IMR-90 (cell line): Measurements from ENCODE around the gene MAML2. TPM values are rescaled to one million over a fixed set of nuclear protein-coding genes. Genes with fewer than 3 reads are reported as not detected.
A peak's percentile ranks its signal among the peaks of the same experiment; 100 is the strongest.

Experiments
- ATAC-seq: fragments of 200-7000 bp; cut with Tn5 transposase; 2 replicates; pipeline ENCODE4 v1.9.1; 2020; ENCODE audit warnings: low read depth, mild to moderate bottlenecking, moderate library complexity
- BruUV-seq: library from RNA; stranded (reverse); fragments of 400-500 nt; replicated peaks from 2 replicates; lab custom pipeline; 2021; lab: Mats Ljungman, UMichigan
- CTCF ChIA-PET: fragments of 300-600 bp; formaldehyde crosslinking; extraction: SDS; loops from one replicate; lab custom pipeline; 2021; ENCODE audit warnings: antibody characterized with exemption; lab: Yijun Ruan, JAX
- POLR2A ChIA-PET: fragments of 300-600 bp; sonication (Branson Sonifier 250); formaldehyde crosslinking; loops from one replicate; lab custom pipeline; 2022; ENCODE audit warnings: antibody characterized with exemption; ENCODE audit not compliant: unreplicated experiment; lab: Charles Lee
- DNase-seq: peaks from one replicate; pipeline ENCODE4 v3.0.0; 2013
- H2AFZ ChIP-seq: replicated peaks from 2 replicates; pipeline ENCODE3; 2013; ENCODE audit warnings: low read length, mild to moderate bottlenecking; ENCODE audit not compliant: poor library complexity
- H2AK5ac ChIP-seq: 2 replicates; pipeline ENCODE4 v1.6.1; 2013; ENCODE audit warnings: low read depth, low read length, inconsistent platforms
- H2AK9ac ChIP-seq: replicated peaks from 2 replicates; pipeline ENCODE3; 2013; ENCODE audit warnings: mild to moderate bottlenecking, low read depth, low read length, moderate library complexity; ENCODE audit not compliant: poor library complexity
- H2BK120ac ChIP-seq: 2 replicates; pipeline ENCODE4 v1.6.1; 2013; ENCODE audit warnings: low read depth, low read length, inconsistent platforms
- H2BK15ac ChIP-seq: 3 replicates; pipeline ENCODE4 v1.6.1; 2013; ENCODE audit warnings: low read depth, low read length, inconsistent platforms
- H2BK20ac ChIP-seq: 2 replicates; pipeline ENCODE4 v1.6.1; 2013; ENCODE audit warnings: low read depth, mild to moderate bottlenecking, inconsistent platforms, low read length, moderate library complexity
- H2BK5ac ChIP-seq: 2 replicates; pipeline ENCODE4 v1.6.1; 2013; ENCODE audit warnings: mild to moderate bottlenecking, low read depth, low read length, inconsistent platforms; ENCODE audit not compliant: poor library complexity, severe bottlenecking
- H3K14ac ChIP-seq: replicated peaks from 2 replicates; pipeline ENCODE4 v1.6.1; 2013; ENCODE audit warnings: low read depth, low read length, inconsistent platforms
- H3K18ac ChIP-seq: 2 replicates; pipeline ENCODE4 v1.6.1; 2013; ENCODE audit warnings: low read depth, low read length, control low read depth
- H3K23ac ChIP-seq: 2 replicates; pipeline ENCODE4 v1.6.1; 2013; ENCODE audit warnings: low read depth, low read length, inconsistent platforms
- H3K27ac ChIP-seq: 2 replicates; pipeline ENCODE4 v1.5.1; 2013; ENCODE audit warnings: mild to moderate bottlenecking, control low read depth, low read length; ENCODE audit not compliant: insufficient read depth
- H3K27me3 ChIP-seq: 2 replicates; pipeline ENCODE4 v1.6.1; 2013; ENCODE audit warnings: low read length; ENCODE audit not compliant: control insufficient read depth, insufficient read depth
- H3K36me3 ChIP-seq: 2 replicates; pipeline ENCODE4 v1.6.1; 2013; ENCODE audit warnings: low read length, mixed read lengths; ENCODE audit not compliant: control insufficient read depth, insufficient read depth
- H3K4ac ChIP-seq: 2 replicates; pipeline ENCODE4 v1.6.1; 2013; ENCODE audit warnings: low read depth, low read length, inconsistent platforms
- H3K4me1 ChIP-seq: 2 replicates; pipeline ENCODE4 v1.6.1; 2013; ENCODE audit warnings: low read length, mixed read lengths; ENCODE audit not compliant: control insufficient read depth, insufficient read depth
- H3K4me2 ChIP-seq: 2 replicates; pipeline ENCODE4 v1.6.1; 2013; ENCODE audit warnings: low read depth, mild to moderate bottlenecking, control low read depth, low read length, moderate library complexity
- H3K4me3 ChIP-seq: 2 replicates; pipeline ENCODE4 v1.5.1; 2013; ENCODE audit warnings: low read depth, mild to moderate bottlenecking, control low read depth, low read length, moderate library complexity; ENCODE audit not compliant: insufficient read depth
- H3K56ac ChIP-seq: 2 replicates; pipeline ENCODE4 v1.6.1; 2013; ENCODE audit warnings: low read length, inconsistent platforms; ENCODE audit not compliant: insufficient read depth; ENCODE audit errors: extremely low read depth
- H3K79me1 ChIP-seq, 2 experiments: 2 replicates each; pipeline ENCODE4 v1.6.1; 2013; ENCODE audit warnings: low read length in 2 of 2, inconsistent platforms in 1 of 2, low read depth in 1 of 2
- H3K9ac ChIP-seq: 2 replicates; pipeline ENCODE4 v1.6.1; 2013; ENCODE audit warnings: low read depth, low read length, control low read depth
- H3K9me1 ChIP-seq: 2 replicates; pipeline ENCODE4 v1.6.1; 2013; ENCODE audit warnings: low read length, inconsistent platforms; ENCODE audit not compliant: insufficient read depth
- H3K9me3 ChIP-seq: 2 replicates; pipeline ENCODE4 v1.6.1; 2013; ENCODE audit warnings: low read length; ENCODE audit not compliant: control insufficient read depth, insufficient read depth
- H4K20me1 ChIP-seq: 2 replicates; pipeline ENCODE4 v1.6.1; 2013; ENCODE audit warnings: low read length, inconsistent platforms; ENCODE audit not compliant: insufficient read depth
- H4K5ac ChIP-seq: 2 replicates; pipeline ENCODE4 v1.6.1; 2013; ENCODE audit warnings: mild to moderate bottlenecking, low read depth, low read length, control low read depth
- H4K8ac ChIP-seq, 2 experiments: 2 replicates each; pipeline ENCODE4 v1.6.1; 2013; ENCODE audit warnings: low read depth in 2 of 2, low read length in 2 of 2, control low read depth in 1 of 2, inconsistent platforms in 1 of 2
- H4K91ac ChIP-seq: 2 replicates; pipeline ENCODE4 v1.6.1; 2013; ENCODE audit warnings: low read depth, low read length, inconsistent platforms; ENCODE audit not compliant: insufficient read depth
- RCOR1 ChIP-seq: IDR thresholded peaks from 2 replicates; pipeline ENCODE4 v1.6.1; 2012; ENCODE audit warnings: mild to moderate bottlenecking, low read length, improper control_type of control experiment; ENCODE audit not compliant: insufficient replicate concordance
- WGBS, 2 experiments: methylation state at CpG; one replicate each; pipeline versions ENCODE4 v1.1.5 to v1.1.7; 2013; ENCODE audit warnings: missing lambda C conversion rate in 2 of 2; ENCODE audit not compliant: insufficient read length in 1 of 2; ENCODE audit errors: extremely low coverage in 2 of 2; 5-methylcytosine and 5-hydroxymethylcytosine counted together
- dilution Hi-C: fragments of 300-500 bp; cut with HindIII; formaldehyde crosslinking; loops from one replicate; pipeline ENCODE4 v1.14.3; 2018; ENCODE audit warnings: low sequenced_read_pairs; ENCODE audit not compliant: unreplicated experiment
- in situ Hi-C: fragments of 300-500 bp; cut with MboI; formaldehyde crosslinking; loops from 3 replicates; pipeline ENCODE4 v1.14.3; 2019; ENCODE audit warnings: low sequenced_read_pairs, inconsistent platforms, mixed read lengths
- intact Hi-C: fragments of 100-400 bp; cut with micrococcal nuclease; formaldehyde crosslinking; loops from 2 replicates; pipeline ENCODE4 v1.10.0; 2022
- polyA plus RNA-seq, 3 experiments: library from polyadenylated mRNA; depleted of rRNA; stranded (reverse); fragments of >200 nt; gene quantifications; 2 replicates each; pipeline ENCODE4 v1.2.3, GENCODE V29; 2012; ENCODE audit warnings: low replicate concordance in 1 of 3
- total RNA-seq: library from RNA; depleted of rRNA; stranded (reverse); fragments of >200 nt; gene quantifications from 2 replicates; pipeline ENCODE4 v1.2.3, GENCODE V29; 2012

Gene MAML2
- total and polyA plus RNA-seq, 2 of the 4 experiments (the other 2 are of a cell fraction): 15.0 to 19.5 TPM

DNA sequence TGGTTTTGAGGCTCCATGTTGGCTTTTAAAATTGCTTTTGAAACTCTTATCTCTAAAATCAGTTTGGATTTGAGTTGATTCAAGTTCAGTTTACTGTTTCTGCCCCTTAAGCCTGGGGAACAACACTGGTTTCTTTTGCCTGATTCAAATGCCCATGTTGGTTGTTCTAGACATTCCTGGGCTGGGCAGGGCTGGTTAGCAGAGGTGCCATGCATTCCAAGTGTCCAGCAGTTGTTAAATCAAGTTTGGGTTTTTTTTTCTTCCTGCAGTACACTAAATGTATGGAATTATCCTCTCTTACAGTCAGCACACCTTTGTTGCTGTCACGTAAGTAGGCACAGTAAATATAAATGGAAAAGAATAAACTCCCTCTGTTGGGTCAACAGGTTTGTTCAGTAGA, 351.9 kb downstream of the MAML2 start:
- 0 out of 3 replicates have a peak overlapping the region, but pooled peaks have one; percentile 9 for H2BK15ac ChIP-seq
- H3K9ac ChIP-seq: peak overlapping the region; percentile 25; the same call in 1 of the 2 replicates
- dilution Hi-C loops: no loop called here
- no peaks in the 10 kb centered on the region for H3K27me3 ChIP-seq
- H3K4ac ChIP-seq: peak overlapping the region; percentile 65
- H4K20me1 ChIP-seq: no peaks in the 10 kb centered on the region
- peak overlapping the region; percentile 68 for H3K14ac ChIP-seq
- no peak for DNase-seq
- H3K4me2 ChIP-seq: peak overlapping the region; percentile 16
- TF ChIP-seq RCOR1: no peak
- H3K23ac ChIP-seq: peak overlapping the region; percentile 2; the same call in 1 of the 2 replicates
- CTCF ChIA-PET: interaction anchor here (1.3 kb wide), 1 partner anchor 353 kb away, joined by 3 read pairs; no protein-coding TSS in a partner anchor
- no peak overlapping the region for H2AFZ ChIP-seq
- H3K27ac ChIP-seq: peak overlapping the region; percentile 51; the same call in 1 of the 2 replicates
- peak overlapping the region; percentile 13; the same call in 1 of the 2 replicates for H3K56ac ChIP-seq
- H4K5ac ChIP-seq: peak overlapping the region; percentile 59; the same call in 1 of the 2 replicates
- no CpG with 5 or more reads among the region's 1 CpG for WGBS, 2 experiments
- no peaks in the 10 kb centered on the region for H3K9me3 ChIP-seq
- H3K36me3 ChIP-seq: peaks cover 4% of the 10 kb centered on the region
- peaks cover 11 to 50% of the 10 kb centered on the region in 2 experiments for H3K79me1 ChIP-seq
- intact Hi-C loops: loop anchor here (5.0 kb wide), 2 partner anchors 154 to 346 kb away; no protein-coding TSS in a partner anchor
- H3K18ac ChIP-seq: peak overlapping the region; percentile 30; the same call in 1 of the 2 replicates
- H2BK20ac ChIP-seq: peak overlapping the region; percentile 59
- peaks cover 8% of the 10 kb centered on the region for H3K9me1 ChIP-seq
- H2BK5ac ChIP-seq: peak overlapping the region; percentile 44
- no peak overlapping the region for H2AK9ac ChIP-seq
- BruUV-seq: no TSS peak
- POLR2A ChIA-PET: no interaction called here
- H4K91ac ChIP-seq: peak overlapping the region; percentile 43
- peak overlapping the region; percentile 50; the same call in 1 of the 2 replicates for H2AK5ac ChIP-seq
- peak; percentile 18 for ATAC-seq
- peak overlapping the region in 1 of 2 experiments; percentile 44; a peak in 2 of 4 replicates for H4K8ac ChIP-seq
- peak overlapping the region; percentile 70 for H2BK120ac ChIP-seq
- H3K4me1 ChIP-seq: peaks cover 13% of the 10 kb centered on the region
- no peak overlapping the region for H3K4me3 ChIP-seq
- in situ Hi-C loops: no loop called here
